NCI-H146 (cell line): Measurements from ENCODE around the gene TCF12.
"Not testable (repeated sequence)": the region's sequence is repeated elsewhere in the genome, so short reads cannot be mapped to it uniquely, and the experiment has no call there.

Experiments
- DNase-seq: peaks from one replicate; lab custom pipeline; 2025; lab: John Stamatoyannopoulos, UW

TCF12 gene

DNA sequence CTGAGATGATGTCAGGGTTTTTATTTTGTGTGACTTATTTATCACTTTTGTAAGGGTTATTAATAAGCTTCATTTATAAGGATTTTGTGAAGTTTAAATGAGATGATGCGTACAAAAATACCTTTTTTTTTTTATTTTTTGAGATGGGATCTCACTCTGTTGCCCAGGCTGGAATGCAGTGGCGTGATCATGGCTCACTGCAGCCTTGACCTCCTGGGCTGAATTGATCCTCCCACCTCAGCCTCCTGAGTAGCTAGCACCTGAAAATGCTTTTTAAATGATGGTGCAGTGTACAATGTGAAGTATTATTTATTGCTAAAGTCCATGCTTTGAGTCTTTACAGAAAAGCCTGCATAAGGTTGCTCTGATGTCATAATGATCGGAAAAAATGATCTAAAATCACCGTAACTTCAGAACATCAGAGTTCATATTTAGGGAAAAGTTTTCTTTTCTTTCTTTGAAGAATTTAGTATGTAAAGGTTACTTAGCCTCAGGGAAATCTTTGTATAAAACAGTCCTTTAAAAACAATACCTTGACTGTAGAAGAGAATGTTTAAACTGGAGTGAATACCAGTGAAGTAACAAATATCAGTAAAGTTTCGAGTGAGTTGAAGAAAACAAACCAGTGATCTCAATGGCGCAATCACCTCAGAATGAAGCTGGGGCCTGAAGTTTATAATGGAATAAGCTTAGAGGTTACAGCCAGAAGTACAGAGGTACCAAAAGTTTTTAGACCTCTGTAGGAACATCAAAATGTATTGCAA is 29.7 kb downstream of the TCF12 start:
- no peak for DNase-seq

GRCh38 chr15:56948764-56949101 is 30.3 kb downstream of the TCF12 start:
- no peak for DNase-seq

DNA sequence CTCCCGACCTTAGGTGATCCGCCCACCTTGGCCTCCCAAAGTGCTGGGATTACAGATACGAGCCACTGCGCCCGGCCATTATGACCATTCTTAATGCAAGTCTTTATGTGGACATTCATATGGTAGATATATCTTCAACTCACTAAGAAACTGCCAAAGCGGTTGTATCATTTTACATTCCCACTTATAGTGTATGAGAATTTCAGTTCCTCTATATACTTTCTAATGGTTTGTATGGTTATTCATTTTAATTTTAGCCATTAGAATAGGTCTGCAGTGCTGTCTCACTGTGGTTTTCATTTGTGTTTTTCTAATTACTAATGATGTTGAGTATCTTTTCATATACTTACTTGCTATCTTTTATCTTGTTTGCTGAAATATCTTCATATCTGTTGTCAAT is 32.5 kb downstream of the TCF12 start:
- DNase-seq, result no peak

- DNase-seq, result no peak
Observed at GRCh38 chr15:56953790-56954189, 35.3 kb downstream of the TCF12 start.

DNA sequence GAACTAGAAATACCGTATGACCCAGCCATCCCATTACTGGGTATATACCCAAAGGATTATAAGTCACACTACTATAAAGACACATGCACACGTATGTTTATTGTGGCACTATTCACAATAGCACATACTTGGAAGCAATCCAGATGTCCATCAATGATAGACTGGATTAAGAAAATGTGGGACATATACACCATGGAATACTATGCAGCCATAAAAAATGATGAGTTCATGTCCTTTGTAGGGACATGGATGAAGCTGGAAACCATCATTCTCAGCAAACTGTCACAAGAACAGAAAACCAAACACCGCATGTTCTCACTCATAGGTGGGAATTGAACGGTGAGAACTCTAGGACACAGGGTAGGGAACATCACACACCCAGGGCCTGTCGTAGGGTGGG is 36.6 kb downstream of the TCF12 start:
- DNase-seq, result not testable (repeated sequence)

GRCh38 chr15:56956538-56956937 is 38.1 kb downstream of the TCF12 start:
- DNase-seq, result no peak

DNA sequence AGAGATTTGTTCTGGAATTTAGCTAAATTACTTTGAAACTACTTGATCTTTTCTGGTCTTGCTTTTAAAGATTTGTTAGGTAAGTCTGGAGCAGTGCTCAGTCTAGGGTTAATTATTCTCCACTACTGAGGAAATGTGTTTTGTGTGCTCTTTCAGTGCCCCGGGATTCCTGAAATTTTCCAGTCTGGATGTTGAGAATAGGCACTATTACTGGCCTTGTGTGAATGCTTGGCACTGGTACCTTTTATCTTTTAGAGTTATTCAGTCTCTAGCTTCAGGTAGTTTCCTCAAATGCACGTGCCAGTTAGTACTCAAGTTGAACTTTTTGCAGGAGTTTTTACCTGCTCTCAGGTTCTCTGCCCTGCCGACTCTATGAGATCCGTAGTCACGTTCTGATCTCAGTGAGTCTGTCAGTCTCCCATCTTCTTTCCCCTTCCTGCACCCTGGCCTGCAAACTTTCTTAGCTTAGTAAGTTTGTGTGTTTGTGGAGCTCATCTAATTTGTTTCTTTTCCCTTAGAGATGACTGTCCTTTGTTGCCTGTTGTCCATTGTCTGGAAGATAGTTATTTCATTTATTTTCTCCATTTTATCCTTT is 39.5 kb downstream of the TCF12 start:
- DNase-seq, result no peak

DNA sequence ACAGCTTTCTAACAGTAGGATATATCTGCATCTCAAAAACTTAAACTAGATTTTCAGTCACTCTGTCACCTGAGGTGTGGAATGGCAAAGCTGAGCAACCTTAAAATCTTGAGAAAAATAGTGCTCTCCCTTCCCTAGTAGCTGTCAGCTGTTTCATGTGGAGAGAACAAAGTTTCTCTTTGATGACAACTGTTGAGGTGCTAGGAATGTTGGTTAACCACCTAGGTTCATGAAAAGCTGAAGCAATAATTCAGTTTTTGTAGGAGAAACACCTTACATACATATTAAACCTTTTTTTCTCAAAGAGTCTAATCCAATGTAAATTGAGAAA is 40.8 kb downstream of the TCF12 start:
- no peak for DNase-seq

GRCh38 chr15:56960116-56960515 is 41.7 kb downstream of the TCF12 start:
- no peak for DNase-seq

GRCh38 chr15:56963126-56963525 is 44.7 kb downstream of the TCF12 start:
- DNase-seq, result no peak

GRCh38 chr15:56963710-56964109 is 45.3 kb downstream of the TCF12 start:
- no peak for DNase-seq

DNA sequence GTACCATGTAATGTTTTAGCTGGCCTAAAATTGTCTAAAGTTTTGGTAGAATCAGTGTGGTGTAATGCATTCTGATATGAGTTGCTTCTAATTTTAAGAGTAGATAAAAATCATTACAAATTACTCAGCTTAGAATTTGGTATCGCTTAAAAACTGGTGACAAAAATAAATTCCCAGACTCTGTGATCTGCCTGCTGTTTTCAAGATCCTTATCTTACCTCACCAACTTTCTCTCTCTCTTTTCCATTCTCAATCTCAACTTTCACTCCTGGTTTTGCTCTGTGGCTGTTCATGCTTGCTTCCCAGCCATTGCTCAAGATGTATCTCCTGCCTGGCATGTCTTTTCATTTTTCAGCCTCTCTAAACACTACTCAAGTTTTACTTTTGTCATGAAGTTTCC is 45.7 kb downstream of the TCF12 start:
- DNase-seq, result no peak

GRCh38 chr15:56965231-56966013 is 47.0 kb downstream of the TCF12 start:
- no peak for DNase-seq

GRCh38 chr15:56967336-56967735 is 48.9 kb downstream of the TCF12 start:
- no peak for DNase-seq

- DNase-seq, result no peak
Observed at GRCh38 chr15:56968256-56968655, 49.8 kb downstream of the TCF12 start.

GRCh38 chr15:56968821-56969220 is 50.4 kb downstream of the TCF12 start:
- DNase-seq, result peak; percentile 3

DNA sequence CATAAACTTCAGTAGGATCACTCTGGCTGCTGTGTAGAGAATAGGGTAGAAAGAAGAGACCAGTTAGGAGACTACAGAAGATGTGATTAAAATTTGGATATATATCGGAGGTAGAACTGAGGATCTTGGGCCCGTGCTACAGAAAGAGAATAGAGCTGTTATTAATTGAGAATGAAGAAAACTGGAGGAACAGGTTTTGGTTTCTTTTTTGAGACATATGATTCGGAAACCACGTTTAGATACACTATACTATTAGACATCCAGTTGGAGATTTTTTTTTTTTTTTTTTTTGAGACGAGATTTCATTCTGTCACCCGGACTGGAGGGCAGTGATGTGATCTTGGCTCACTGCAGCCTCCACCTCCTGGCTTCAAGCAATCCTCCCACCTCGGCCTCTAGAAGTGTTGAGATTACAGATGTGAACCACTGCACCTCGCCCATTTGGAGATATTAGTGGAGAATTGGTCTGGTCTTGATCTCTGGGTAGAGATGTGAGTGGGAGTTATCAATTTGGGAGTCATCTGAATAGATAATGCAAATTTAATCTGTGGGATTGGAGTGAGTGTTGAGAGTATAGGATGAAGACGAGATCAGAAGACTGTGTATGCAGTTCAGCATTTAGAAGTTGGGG is 50.9 kb downstream of the TCF12 start:
- DNase-seq, result no peak

- no peak for DNase-seq
Observed at GRCh38 chr15:56971571-56971970, 53.1 kb downstream of the TCF12 start.

DNA sequence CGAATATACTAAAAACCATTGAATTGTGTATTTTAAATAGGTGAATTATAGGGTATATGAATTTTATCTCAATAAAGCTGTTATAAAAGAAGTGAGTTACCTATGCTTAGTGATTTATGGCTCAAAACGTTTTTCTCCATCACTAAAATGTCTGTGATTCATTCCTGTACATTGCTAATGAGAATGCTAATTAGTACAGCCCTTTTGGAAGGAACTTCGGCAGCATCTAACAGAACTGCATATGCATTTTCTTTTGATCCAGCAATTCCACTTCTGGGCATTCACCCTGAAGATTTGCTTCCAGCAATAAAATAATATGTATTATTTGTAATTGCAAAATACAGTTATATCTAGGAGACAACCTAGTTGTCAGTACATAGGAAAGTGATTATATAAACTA is 53.6 kb downstream of the TCF12 start:
- no peak for DNase-seq

DNA sequence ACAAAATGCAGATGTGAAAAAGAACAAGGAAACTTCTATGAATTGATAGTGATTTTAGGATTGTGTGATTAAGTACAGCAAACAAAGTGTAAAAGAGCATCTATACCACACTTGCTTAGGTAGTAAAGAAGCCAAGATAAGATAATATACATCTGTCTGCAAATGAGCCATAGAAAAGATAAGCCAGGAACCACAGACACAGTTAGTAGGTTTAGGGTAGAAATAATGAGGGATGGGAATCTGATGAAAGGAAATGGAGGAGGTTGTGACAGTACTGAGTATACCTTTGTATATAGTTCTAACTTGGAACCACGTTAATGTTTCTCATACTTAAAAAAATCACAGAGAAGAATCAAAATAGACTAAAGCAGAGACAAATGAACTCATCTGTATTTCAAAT is 54.0 kb downstream of the TCF12 start:
- no peak for DNase-seq

DNA sequence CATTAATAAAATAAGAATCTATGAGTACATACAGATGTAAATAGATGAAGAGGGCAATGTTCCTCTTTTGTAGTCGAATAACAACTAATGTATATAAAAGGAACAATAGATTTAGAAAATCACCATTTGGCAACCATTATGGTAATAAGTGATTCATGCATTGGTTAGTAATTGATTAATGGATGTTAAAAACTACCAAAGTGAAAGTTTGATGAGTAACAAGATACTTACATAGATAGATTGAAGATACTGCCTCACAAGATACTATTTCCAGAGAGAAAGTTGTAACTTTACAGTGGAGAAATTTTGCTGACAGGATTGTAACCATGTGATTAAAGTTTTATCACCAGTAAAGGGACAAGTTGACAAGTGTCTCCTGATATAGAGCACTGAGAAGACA is 55.0 kb downstream of the TCF12 start:
- no peak for DNase-seq

- no peak for DNase-seq
Observed at GRCh38 chr15:56977232-56977631, 58.8 kb downstream of the TCF12 start.
